ENCODE results near the gene HDAC2.
"Not testable (repeated sequence)": the region's sequence is repeated elsewhere in the genome, so short reads cannot be mapped to it uniquely, and the experiment has no call there.

The HDAC2 gene

GRCh38 chr6:113954653-113955052, 16.3 kb downstream of the HDAC2 start:
- peaks cover 5% of the 10 kb centered on the region for H3K4me1 Mint-ChIP-seq
- H3K27me3 Mint-ChIP-seq: no peaks in the 10 kb centered on the region
- no peak overlapping the region for H3K4me3 Mint-ChIP-seq
- no peaks in the 10 kb centered on the region for H3K9me3 Mint-ChIP-seq
- DNase-seq (ENCODE audit: low spot score in 2 of 2) (no peak), ATAC-seq (ENCODE audit: low read depth) (no peak)
- H3K36me3 Mint-ChIP-seq: peaks cover 19% of the 10 kb centered on the region
- H3K27ac Mint-ChIP-seq: no peak overlapping the region

- H3K9me3 Mint-ChIP-seq: no peaks in the 10 kb centered on the region
- DNase-seq (ENCODE audit: low spot score in 2 of 2): no peak
- no peak for ATAC-seq (ENCODE audit: low read depth)
- peaks cover 2% of the 10 kb centered on the region for H3K4me1 Mint-ChIP-seq
- H3K27me3 Mint-ChIP-seq: no peaks in the 10 kb centered on the region
- H3K27ac Mint-ChIP-seq: no peak overlapping the region
- peaks cover 14% of the 10 kb centered on the region for H3K36me3 Mint-ChIP-seq
- H3K4me3 Mint-ChIP-seq: no peak overlapping the region
Observed at GRCh38 chr6:113953346-113953745, 17.6 kb downstream of the HDAC2 start.

- no peak for DNase-seq (ENCODE audit: low spot score in 2 of 2)
Observed at GRCh38 chr6:113949499-113949898, 21.4 kb downstream of the HDAC2 start.

GRCh38 chr6:113944701-113945100, 26.2 kb downstream of the HDAC2 start:
- Mint-ChIP-seq H3K9me3 (no peaks in the 10 kb centered on the region), H3K36me3 (peaks cover 24% of the 10 kb centered on the region), H3K4me3 (no peak overlapping the region), H3K27me3 (no peaks in the 10 kb centered on the region), H3K4me1 (no peaks in the 10 kb centered on the region), H3K27ac (no peak overlapping the region)
- ATAC-seq (ENCODE audit: low read depth): no peak
- no peak for DNase-seq (ENCODE audit: low spot score in 2 of 2)

More at GRCh38 chr6:113949499-113949898, 21.4 kb downstream of the HDAC2 start:
- Mint-ChIP-seq H3K27ac (no peak overlapping the region), H3K4me3 (no peak overlapping the region), H3K9me3 (no peaks in the 10 kb centered on the region), H3K27me3 (no peaks in the 10 kb centered on the region), H3K4me1 (no peaks in the 10 kb centered on the region), H3K36me3 (peaks cover 15% of the 10 kb centered on the region)
- no peak for ATAC-seq (ENCODE audit: low read depth)

GRCh38 chr6:113939825-113940224, 31.1 kb downstream of the HDAC2 start:
- Mint-ChIP-seq H3K4me3 (no peak overlapping the region), H3K9me3 (no peaks in the 10 kb centered on the region), H3K36me3 (peaks cover 15% of the 10 kb centered on the region), H3K4me1 (no peaks in the 10 kb centered on the region), H3K27ac (no peak overlapping the region), H3K27me3 (no peaks in the 10 kb centered on the region)
- DNase-seq (ENCODE audit: low spot score in 2 of 2): no peak
- no peak for ATAC-seq (ENCODE audit: low read depth)

- no peaks in the 10 kb centered on the region for H3K9me3 Mint-ChIP-seq
- no peaks in the 10 kb centered on the region for H3K27me3 Mint-ChIP-seq
- no peak overlapping the region for H3K4me3 Mint-ChIP-seq
- ATAC-seq (ENCODE audit: low read depth) (peak; percentile 65), DNase-seq (ENCODE audit: low spot score in 2 of 2) (peak in 1 of 2 donors; percentile 27)
- peaks cover 2% of the 10 kb centered on the region for H3K36me3 Mint-ChIP-seq
- H3K27ac Mint-ChIP-seq: no peak overlapping the region
- H3K4me1 Mint-ChIP-seq: no peaks in the 10 kb centered on the region
Observed at GRCh38 chr6:113936093-113936934, 34.6 kb downstream of the HDAC2 start.

- Mint-ChIP-seq H3K27me3 (peaks cover 3% of the 10 kb centered on the region), H3K36me3 (peaks cover 8% of the 10 kb centered on the region), H3K27ac (no peak overlapping the region), H3K9me3 (peaks cover 7% of the 10 kb centered on the region), H3K4me1 (no peaks in the 10 kb centered on the region), H3K4me3 (no peak overlapping the region)
- ATAC-seq (ENCODE audit: low read depth) (no peak), DNase-seq (ENCODE audit: low spot score in 2 of 2) (no peak)
Observed at GRCh38 chr6:113934101-113934500, 36.8 kb downstream of the HDAC2 start.

GRCh38 chr6:113931907-113932306, 39.0 kb downstream of the HDAC2 start:
- H3K4me3 Mint-ChIP-seq; H3K36me3 Mint-ChIP-seq; H3K27me3 Mint-ChIP-seq; DNase-seq (ENCODE audit: low spot score in 2 of 2); H3K27ac Mint-ChIP-seq; H3K4me1 Mint-ChIP-seq; ATAC-seq (ENCODE audit: low read depth); H3K9me3 Mint-ChIP-seq: not testable (repeated sequence)

GRCh38 chr6:113930183-113930582, 40.8 kb downstream of the HDAC2 start:
- no peak overlapping the region for H3K4me3 Mint-ChIP-seq
- ATAC-seq (ENCODE audit: low read depth) (no peak), DNase-seq (ENCODE audit: low spot score in 2 of 2) (no peak)
- peaks cover 8% of the 10 kb centered on the region for H3K36me3 Mint-ChIP-seq
- H3K27ac Mint-ChIP-seq: no peak overlapping the region
- peaks cover 3% of the 10 kb centered on the region for H3K27me3 Mint-ChIP-seq
- no peaks in the 10 kb centered on the region for H3K4me1 Mint-ChIP-seq
- peaks cover 9% of the 10 kb centered on the region for H3K9me3 Mint-ChIP-seq

- H3K36me3 Mint-ChIP-seq: peaks cover 8% of the 10 kb centered on the region
- no peaks in the 10 kb centered on the region for H3K4me1 Mint-ChIP-seq
- no peak overlapping the region for H3K4me3 Mint-ChIP-seq
- ATAC-seq (ENCODE audit: low read depth) (no peak), DNase-seq (ENCODE audit: low spot score in 2 of 2) (no peak)
- peaks cover 3% of the 10 kb centered on the region for H3K27me3 Mint-ChIP-seq
- peaks cover 9% of the 10 kb centered on the region for H3K9me3 Mint-ChIP-seq
- H3K27ac Mint-ChIP-seq: no peak overlapping the region
Observed at GRCh38 chr6:113927001-113927400, 43.9 kb downstream of the HDAC2 start.

- ATAC-seq (ENCODE audit: low read depth): no peak
- Mint-ChIP-seq H3K27ac (no peak overlapping the region), H3K36me3 (peaks cover 4% of the 10 kb centered on the region), H3K4me1 (peaks cover 4% of the 10 kb centered on the region), H3K4me3 (no peak overlapping the region), H3K27me3 (no peaks in the 10 kb centered on the region), H3K9me3 (peaks cover 5% of the 10 kb centered on the region)
- no peak for DNase-seq (ENCODE audit: low spot score in 2 of 2)
Observed at GRCh38 chr6:113925378-113925777, 45.6 kb downstream of the HDAC2 start.

- Mint-ChIP-seq H3K27ac (no peak overlapping the region), H3K4me1 (peaks cover 4% of the 10 kb centered on the region), H3K9me3 (peaks cover 2% of the 10 kb centered on the region), H3K4me3 (no peak overlapping the region), H3K36me3 (peaks cover under 1% of the 10 kb centered on the region), H3K27me3 (no peaks in the 10 kb centered on the region)
- ATAC-seq (ENCODE audit: low read depth): no peak
- DNase-seq (ENCODE audit: low spot score in 2 of 2): no peak
Observed at GRCh38 chr6:113924312-113924723, 46.6 kb downstream of the HDAC2 start.

- Mint-ChIP-seq H3K27me3 (no peaks in the 10 kb centered on the region), H3K27ac (no peak overlapping the region), H3K36me3 (no peaks in the 10 kb centered on the region), H3K4me1 (peaks cover 4% of the 10 kb centered on the region), H3K4me3 (no peak overlapping the region), H3K9me3 (peaks cover 2% of the 10 kb centered on the region)
- no peak for DNase-seq (ENCODE audit: low spot score in 2 of 2)
- no peak for ATAC-seq (ENCODE audit: low read depth)
Observed at GRCh38 chr6:113923526-113923925, 47.4 kb downstream of the HDAC2 start.

GRCh38 chr6:113921299-113921904, 49.5 kb downstream of the HDAC2 start:
- H3K4me1 Mint-ChIP-seq: peaks cover 4% of the 10 kb centered on the region
- H3K4me3 Mint-ChIP-seq: no peak overlapping the region
- H3K9me3 Mint-ChIP-seq: no peaks in the 10 kb centered on the region
- no peak for DNase-seq (ENCODE audit: low spot score in 2 of 2)
- no peaks in the 10 kb centered on the region for H3K36me3 Mint-ChIP-seq
- no peak overlapping the region for H3K27ac Mint-ChIP-seq
- ATAC-seq (ENCODE audit: low read depth): no peak
- no peaks in the 10 kb centered on the region for H3K27me3 Mint-ChIP-seq
